Germinal center (tissue), 1 donor: ENCODE data around the gene CC2D2A.

Experiments used
- DNase-seq: peaks from one replicate; pipeline ENCODE4 v3.0.0; 2012; ENCODE audit warnings: mixed read lengths, low spot score

The CC2D2A gene

DNA sequence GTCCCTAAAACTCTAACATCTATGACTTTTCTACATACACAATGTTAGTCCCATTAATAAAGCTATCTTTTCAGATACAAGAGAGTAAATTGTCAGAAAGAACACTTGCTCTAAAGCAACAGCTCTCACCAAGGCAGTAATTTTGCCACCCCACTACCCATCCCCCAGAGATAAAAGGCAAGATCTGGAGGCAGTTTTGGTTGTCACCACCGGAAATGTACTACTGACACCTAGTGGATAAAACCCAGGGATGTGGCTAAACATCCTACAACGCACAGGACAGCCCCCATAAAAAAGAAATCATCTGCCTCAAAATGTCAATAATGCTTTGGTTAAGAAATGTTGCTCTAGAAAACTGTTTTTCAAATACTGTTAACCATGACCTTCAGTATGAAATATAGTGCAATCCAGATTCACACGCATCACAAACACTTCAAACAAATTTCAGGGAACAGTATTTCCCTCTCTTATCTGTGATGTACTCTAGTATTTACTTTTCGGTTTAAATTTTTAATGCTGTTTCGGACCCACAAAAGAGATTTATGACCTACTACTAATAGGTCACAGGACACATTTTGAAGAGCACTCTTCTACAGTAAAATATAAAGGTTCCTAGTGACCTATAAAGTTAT is 180.3 kb downstream of the CC2D2A start:
- DNase-seq: peak; percentile 42
